K562 (cell line): Measurements from ENCODE around the gene SLC25A17. TPM values are rescaled to one million over a fixed set of nuclear protein-coding genes. Genes with fewer than 3 reads are reported as not detected.
A peak's percentile ranks its signal among the peaks of the same experiment; 100 is the strongest.

Experiments used
- ATAC-seq: fragments of 200-7000 bp; cut with Tn5 transposase; 3 replicates; pipeline ENCODE4 v1.9.1; 2020; ENCODE audit warnings: moderate library complexity
- BruUV-seq: library from RNA; stranded (reverse); fragments of 400-500 nt; replicated peaks from 2 replicates; lab custom pipeline; 2021; lab: Mats Ljungman, UMichigan
- CTCF ChIA-PET: fragments of 300-600 bp; formaldehyde crosslinking; extraction: SDS; loops from one replicate; lab custom pipeline; 2021; ENCODE audit warnings: low intra/inter-chr PET ratio; lab: Yijun Ruan, JAX
- POLR2A ChIA-PET: fragments of 300-600, 350-650 bp; sonication (Branson Sonifier 250); formaldehyde crosslinking; extraction: SDS; loops from one replicate; lab custom pipeline; 2021; ENCODE audit warnings: antibody characterized with exemption, inconsistent platforms; lab: Yijun Ruan, JAX
- DNase-seq, 4 experiments: peaks; one replicate each; pipeline versions ENCODE4 v3.0.0 to v3.0.0-alpha.2; 2011 to 2018; ENCODE audit warnings: low spot score in 3 of 4, mixed read lengths in 3 of 4; ENCODE audit errors: extremely low read depth in 1 of 4
- FAIRE-seq: peaks from 2 replicates; lab custom pipeline; 2011; peaks lifted over from hg19 to GRCh38; lab: Jason Lieb, UNC
- H2AFZ ChIP-seq: 2 replicates; pipeline ENCODE4 v1.6.0; 2011; ENCODE audit warnings: low read depth, low read length, control low read depth, inconsistent platforms
- H3K27ac ChIP-seq: fragments of 200-600 bp; 3 replicates; pipeline ENCODE4 v1.8.0; 2011; ENCODE audit warnings: low read depth, mild to moderate bottlenecking, control low read depth, inconsistent platforms, low read length, moderate library complexity, mixed read lengths; ENCODE audit errors: extremely low read depth
- H3K27me3 ChIP-seq, 2 experiments: fragments of 300-600 bp in 1 of 2; 2 replicates in 1 of 2; 3 replicates in 1 of 2; pipeline versions ENCODE4 v1.6.0 to v1.8.0; 2011; ENCODE audit warnings: inconsistent platforms in 2 of 2, low read length in 2 of 2, mild to moderate bottlenecking in 1 of 2, mixed read lengths in 1 of 2, moderate library complexity in 1 of 2; ENCODE audit not compliant: control insufficient read depth in 2 of 2, insufficient read depth in 2 of 2
- H3K36me3 ChIP-seq: fragments of 300-600 bp; 3 replicates; pipeline ENCODE4 v1.8.0; 2011; ENCODE audit warnings: mild to moderate bottlenecking, low read length, inconsistent platforms; ENCODE audit not compliant: control insufficient read depth, insufficient read depth
- H3K4me1 ChIP-seq, 2 experiments: fragments of 200-600 bp in 1 of 2; replicated peaks in 1 of 2; 2 replicates in 1 of 2; 3 replicates in 1 of 2; pipeline versions ENCODE4 v1.5.1 to v1.8.0; 2011; ENCODE audit warnings: inconsistent platforms in 2 of 2, low read length in 2 of 2, mild to moderate bottlenecking in 1 of 2, mixed read lengths in 1 of 2, moderate library complexity in 1 of 2; ENCODE audit not compliant: control insufficient read depth in 2 of 2, insufficient read depth in 2 of 2
- H3K4me2 ChIP-seq: 2 replicates; pipeline ENCODE4 v1.6.1; 2011; ENCODE audit warnings: low read length, control low read depth, inconsistent platforms, mixed read lengths; ENCODE audit not compliant: insufficient read depth
- H3K4me3 ChIP-seq: fragments of 200-600 bp; sonication (generic), shearing (Covaris generic); 2 replicates; pipeline ENCODE4 v1.5.1; 2016; ENCODE audit warnings: control low read depth, inconsistent platforms
- H3K79me2 ChIP-seq: fragments of 200-600 bp; 3 replicates; pipeline ENCODE4 v1.8.0; 2011; ENCODE audit warnings: low read length, inconsistent platforms; ENCODE audit not compliant: control insufficient read depth, insufficient read depth
- H3K9ac ChIP-seq, 2 experiments: 2 replicates each; pipeline versions ENCODE4 v1.6.0 to v1.6.1; 2011; ENCODE audit warnings: low read depth in 2 of 2, low read length in 2 of 2, control low read depth in 1 of 2, inconsistent platforms in 1 of 2, mild to moderate bottlenecking in 1 of 2, mixed read lengths in 1 of 2; ENCODE audit not compliant: insufficient read depth in 1 of 2
- H3K9me1 ChIP-seq: one replicate; pipeline ENCODE4 v1.6.0; 2011; ENCODE audit warnings: inconsistent platforms, mild to moderate bottlenecking, low read length, moderate library complexity; ENCODE audit not compliant: control insufficient read depth, insufficient read depth
- H3K9me3 ChIP-seq: replicated peaks from 2 replicates; pipeline ENCODE4 v1.5.1; 2011; ENCODE audit warnings: low read depth, low read length, inconsistent platforms; ENCODE audit not compliant: control insufficient read depth, insufficient read depth
- H4K20me1 ChIP-seq: replicated peaks from 2 replicates; pipeline ENCODE4 v1.6.1; 2011; ENCODE audit warnings: low read length, inconsistent platforms, mixed read lengths; ENCODE audit not compliant: control insufficient read depth, insufficient read depth
- ARHGAP35 ChIP-seq: fragments of 450-650 bp; IDR thresholded peaks from 2 replicates; pipeline ENCODE4 v1.6.1; 2018; ENCODE audit not compliant: partially characterized antibody
- ASH1L ChIP-seq: fragments of 450-650 bp; IDR thresholded peaks from 2 replicates; pipeline ENCODE4 v1.6.1; 2018; ENCODE audit warnings: borderline replicate concordance, mild to moderate bottlenecking, low read depth; ENCODE audit not compliant: partially characterized antibody
- LCOR ChIP-seq: sonication (generic); formaldehyde crosslinking; IDR thresholded peaks from 2 replicates; pipeline ENCODE4 v1.8.0; 2022; ENCODE audit warnings: mild to moderate bottlenecking, missing genetic modification reagents
- LEF1 ChIP-seq: fragments of 450-650 bp; IDR thresholded peaks from 2 replicates; pipeline ENCODE4 v1.6.1; 2016; ENCODE audit warnings: mild to moderate bottlenecking
- NBN ChIP-seq: fragments of 450-650 bp; IDR thresholded peaks from 2 replicates; pipeline ENCODE4 v1.6.1; 2016; ENCODE audit warnings: low read depth, mild to moderate bottlenecking
- SMARCA4 ChIP-seq: fragments of 450-650 bp; IDR thresholded peaks from 2 replicates; pipeline ENCODE4 v1.6.1; 2016
- ZNF384 ChIP-seq: IDR thresholded peaks from 2 replicates; pipeline ENCODE4 v1.6.1; 2012; ENCODE audit warnings: low read depth, low read length, improper control_type of control experiment
- WGBS: fragments of 100-300 bp; shearing (Covaris generic); methylation state at CpG from one replicate; pipeline ENCODE4 v1.1.6; 2016; ENCODE audit warnings: low coverage, mixed read lengths; ENCODE audit not compliant: insufficient coverage; ENCODE audit errors: missing lambda C conversion rate; 5-methylcytosine and 5-hydroxymethylcytosine counted together
- in situ Hi-C: fragments of 300-500 bp; cut with MboI; formaldehyde crosslinking; loops from 4 replicates; pipeline ENCODE4 v1.15.0; 2018; ENCODE audit warnings: inconsistent platforms, mixed read lengths
- intact Hi-C: fragments of 100-400 bp; cut with micrococcal nuclease; formaldehyde crosslinking; loops from 2 replicates; pipeline ENCODE4 v1.14.2; 2022
- polyA plus RNA-seq, 8 experiments: library from polyadenylated mRNA; depleted of rRNA in 4 of 8; stranded (reverse) in 5 of 8; unstranded in 3 of 8; fragments of >200 nt; fragmentation: Nextera tagmentation in 2 of 8; fragmentation: Illumina TruSeq in 1 of 8; extraction: Ambion mirVana in 2 of 8; extraction: Trizol in 1 of 8; gene quantifications; 2 replicates each; pipeline versions ENCODE4 v1.2.1 to v1.2.3, GENCODE V29; 2011 to 2014; ENCODE audit warnings: inconsistent platforms in 1 of 8, missing spikeins in 1 of 8
- total RNA-seq, 7 experiments: library from RNA; depleted of rRNA in 6 of 7; stranded (reverse); fragments of >200 nt in 6 of 7; fragmentation: Illumina TruSeq in 2 of 7; extraction: Trizol in 2 of 7; gene quantifications; 2 replicates each; pipeline versions ENCODE4 v1.2.1 to v1.2.3, GENCODE V29; 2011 to 2021; ENCODE audit warnings: low replicate concordance in 1 of 7

Gene SLC25A17
- total and polyA plus RNA-seq, 9 of the 15 experiments (the other 6 are each of a cell fraction or from before 2014, with no cell fraction given) = 32.6 to 136 (median 56.2) TPM

DNA sequence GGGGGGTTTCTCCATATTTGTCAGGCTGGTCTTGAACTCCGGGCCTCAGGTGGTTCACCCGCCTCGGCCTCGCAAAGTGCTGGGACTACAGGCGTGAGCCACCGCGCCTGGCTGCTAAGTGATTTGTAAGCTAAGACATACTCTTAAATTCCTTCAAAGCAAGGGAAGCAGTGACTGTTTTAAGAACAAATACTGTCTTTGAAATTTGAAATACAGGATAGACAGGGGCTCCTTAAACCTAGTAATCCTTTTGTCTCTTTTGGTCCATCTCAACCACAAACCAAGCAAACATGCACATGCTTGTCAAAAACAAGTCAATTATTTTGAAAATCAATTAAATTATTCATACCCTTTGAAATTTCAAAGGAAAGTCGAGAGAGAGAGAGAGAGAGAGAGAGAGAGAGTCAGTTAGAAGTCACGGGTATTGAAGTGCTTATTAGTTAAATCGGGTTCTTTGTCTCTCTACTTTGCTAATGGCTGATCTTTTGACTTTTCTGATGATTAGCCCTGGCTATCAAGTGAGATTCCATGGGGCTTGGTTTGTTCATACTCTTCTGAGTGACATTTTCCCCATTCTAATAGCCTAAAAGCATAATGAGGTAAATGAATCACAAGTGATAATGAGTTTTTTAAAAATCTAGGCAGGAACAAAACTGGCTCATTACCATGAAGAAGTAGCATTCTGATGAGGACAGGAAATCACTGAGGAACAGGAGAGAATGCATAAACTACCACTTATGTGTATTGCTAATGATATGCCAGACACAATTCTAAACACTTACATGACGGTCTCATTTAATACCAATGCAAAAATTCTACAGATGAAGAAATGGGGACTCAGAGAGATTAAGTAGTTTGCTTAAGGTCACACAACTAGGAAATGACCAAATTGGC, 91.8 kb downstream of the SLC25A17 start:
- POLR2A ChIA-PET = interaction anchor here (1.5 kb wide), 1 partner anchor 16 kb away, joined by 3 read pairs; no protein-coding TSS in a partner anchor
- intact Hi-C loops = no loop called here
- Histone ChIP-seq H3K4me1 (no peaks in the 10 kb centered on the region; a peak in 1 of 5 replicates), H3K79me2 (no peaks in the 10 kb centered on the region), H3K9me1 (no peaks in the 10 kb centered on the region), H3K4me3 (no peak overlapping the region), H4K20me1 (no peaks in the 10 kb centered on the region), H3K9me3 (no peaks in the 10 kb centered on the region), H3K27ac (no peak overlapping the region), H3K27me3 (no peaks in the 10 kb centered on the region), H2AFZ (no peak overlapping the region), H3K9ac (no peak overlapping the region), H3K36me3 (no peaks in the 10 kb centered on the region), H3K4me2 (no peak overlapping the region)
- 75% methylated on average over 10 of the region's 11 CpGs for WGBS
- TF ChIP-seq NBN = no peak
- TF ChIP-seq ASH1L = no peak
- no peak for TF ChIP-seq LEF1
- TF ChIP-seq ARHGAP35 = no peak
- DNase-seq (no peak), ATAC-seq (no peak), FAIRE-seq (no peak)
- no TSS peak for BruUV-seq
- in situ Hi-C loops = no loop called here
- CTCF ChIA-PET = no interaction called here

DNA sequence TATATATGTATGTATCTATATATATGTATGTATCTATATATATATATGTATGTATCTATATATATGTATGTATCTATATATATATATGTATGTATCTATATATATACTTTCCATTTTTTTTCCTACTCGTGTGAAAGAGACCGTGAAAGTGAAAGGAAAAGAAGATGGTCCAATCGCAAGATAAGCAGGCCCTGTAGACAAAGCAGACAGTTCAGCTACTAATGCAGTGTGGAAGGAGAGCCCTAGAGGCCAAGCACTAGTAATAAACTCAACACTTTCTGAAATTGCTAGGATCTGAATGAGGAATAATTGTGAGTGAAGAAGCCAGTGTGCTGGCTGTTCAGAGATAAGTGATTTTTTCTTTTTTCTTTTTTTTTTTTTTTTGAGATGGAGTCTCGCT, 92.6 kb downstream of the SLC25A17 start:
- no peaks in the 10 kb centered on the region; a peak in 1 of 5 replicates for H3K4me1 ChIP-seq
- FAIRE-seq (no peak), ATAC-seq (peak; percentile 51; the same call in 1 of the 3 replicates)
- POLR2A ChIA-PET = interaction anchor here (0.6 to 1.5 kb wide), 3 partner anchors 10 to 44 kb away, joined by 3 read pairs; no protein-coding TSS in a partner anchor
- no peak overlapping the region for H3K4me2 ChIP-seq
- H3K9me3 ChIP-seq = no peaks in the 10 kb centered on the region
- CTCF ChIA-PET = no interaction called here
- H3K27ac ChIP-seq = no peak overlapping the region
- BruUV-seq = no TSS peak
- intact Hi-C loops = no loop called here
- H3K79me2 ChIP-seq = no peaks in the 10 kb centered on the region
- H3K27me3 ChIP-seq = no peaks in the 10 kb centered on the region
- H3K36me3 ChIP-seq = no peaks in the 10 kb centered on the region
- H2AFZ ChIP-seq = no peak overlapping the region
- no peak overlapping the region for H3K9ac ChIP-seq
- in situ Hi-C loops = no loop called here
- TF ChIP-seq LCOR (CRISPR knock-in tag) (no peak), ZNF384 (0 out of 2 replicates have a peak, but pooled peaks have one; percentile 14), SMARCA4 (no peak)
- TF ChIP-seq, all 486 proteins: peak for 1
- no peak for DNase-seq
- H3K9me1 ChIP-seq = no peaks in the 10 kb centered on the region
- H3K4me3 ChIP-seq = no peak overlapping the region
- H4K20me1 ChIP-seq = no peaks in the 10 kb centered on the region
- WGBS = 43% methylated on average over 1 of the region's 4 CpGs
